ENCODE data around the gene ISM2. TPM values are rescaled to one million over a fixed set of nuclear protein-coding genes. Genes with fewer than 3 reads are reported as not detected.
"Not testable (repeated sequence)": the region's sequence is repeated elsewhere in the genome, so short reads cannot be mapped to it uniquely, and the experiment has no call there.

Gene ISM2
- total and polyA plus RNA-seq, 2 of the 13 experiments (the other 11 are each of a cell fraction or from before 2014, with no cell fraction given) = 1.8 to 40.7 TPM

DNA sequence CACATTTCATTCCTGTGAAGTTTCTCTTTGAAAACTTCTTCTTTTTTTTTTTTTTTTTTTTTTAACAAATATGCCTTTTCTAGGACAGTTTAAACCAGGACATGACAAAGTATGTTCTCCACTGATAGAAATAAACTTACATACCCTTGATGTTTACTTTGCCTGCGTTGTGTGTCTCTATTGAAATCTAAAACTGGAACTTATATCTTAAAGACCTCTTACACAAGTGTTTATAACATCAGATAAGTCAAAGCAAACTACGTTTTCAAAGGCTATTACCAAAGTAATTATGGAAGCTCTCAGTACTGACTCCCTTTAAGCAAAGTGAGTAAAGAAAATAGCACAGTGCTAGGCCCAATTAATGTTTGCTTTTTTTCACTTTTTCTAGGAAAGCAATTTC is 30.6 kb upstream of the ISM2 start (continued):
- TF ChIP-seq, protein P1, sequence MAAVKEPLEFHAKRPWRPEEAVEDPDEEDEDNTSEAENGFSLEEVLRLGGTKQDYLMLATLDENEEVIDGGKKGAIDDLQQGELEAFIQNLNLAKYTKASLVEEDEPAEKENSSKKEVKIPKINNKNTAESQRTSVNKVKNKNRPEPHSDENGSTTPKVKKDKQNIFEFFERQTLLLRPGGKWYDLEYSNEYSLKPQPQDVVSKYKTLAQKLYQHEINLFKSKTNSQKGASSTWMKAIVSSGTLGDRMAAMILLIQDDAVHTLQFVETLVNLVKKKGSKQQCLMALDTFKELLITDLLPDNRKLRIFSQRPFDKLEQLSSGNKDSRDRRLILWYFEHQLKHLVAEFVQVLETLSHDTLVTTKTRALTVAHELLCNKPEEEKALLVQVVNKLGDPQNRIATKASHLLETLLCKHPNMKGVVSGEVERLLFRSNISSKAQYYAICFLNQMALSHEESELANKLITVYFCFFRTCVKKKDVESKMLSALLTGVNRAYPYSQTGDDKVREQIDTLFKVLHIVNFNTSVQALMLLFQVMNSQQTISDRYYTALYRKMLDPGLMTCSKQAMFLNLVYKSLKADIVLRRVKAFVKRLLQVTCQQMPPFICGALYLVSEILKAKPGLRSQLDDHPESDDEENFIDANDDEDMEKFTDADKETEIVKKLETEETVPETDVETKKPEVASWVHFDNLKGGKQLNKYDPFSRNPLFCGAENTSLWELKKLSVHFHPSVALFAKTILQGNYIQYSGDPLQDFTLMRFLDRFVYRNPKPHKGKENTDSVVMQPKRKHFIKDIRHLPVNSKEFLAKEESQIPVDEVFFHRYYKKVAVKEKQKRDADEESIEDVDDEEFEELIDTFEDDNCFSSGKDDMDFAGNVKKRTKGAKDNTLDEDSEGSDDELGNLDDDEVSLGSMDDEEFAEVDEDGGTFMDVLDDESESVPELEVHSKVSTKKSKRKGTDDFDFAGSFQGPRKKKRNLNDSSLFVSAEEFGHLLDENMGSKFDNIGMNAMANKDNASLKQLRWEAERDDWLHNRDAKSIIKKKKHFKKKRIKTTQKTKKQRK (IDR thresholded peaks at IDR 0.05; ENCODE audit: low read length) = no peak

DNA sequence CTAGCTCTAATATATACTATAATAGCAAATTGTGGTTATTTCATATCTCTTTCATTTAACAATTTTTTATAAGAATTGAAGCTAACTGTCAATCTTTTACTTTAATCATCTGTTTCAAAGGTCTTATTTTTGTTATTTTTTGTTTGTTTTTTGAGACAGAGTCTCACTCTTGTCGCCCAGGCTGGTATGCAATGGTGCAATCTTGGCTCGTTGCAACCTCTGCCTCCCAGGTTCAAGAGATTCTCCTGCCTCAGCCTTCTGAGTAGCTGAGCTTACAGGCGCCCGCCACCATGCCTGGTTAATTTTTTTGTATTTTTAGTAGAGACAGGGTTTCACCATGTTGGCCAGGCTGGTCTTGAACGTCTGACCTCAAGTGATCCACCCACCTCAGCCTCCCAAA is 30.1 kb upstream of the ISM2 start:
- intact Hi-C loops (cut with micrococcal nuclease; ENCODE audit: unreplicated experiment); H3K4me1 ChIP-seq (ENCODE audit: insufficient read depth, low read length); FAIRE-seq; H3K4me2 ChIP-seq (ENCODE audit: low read depth, low read length); DNase-seq (ENCODE audit: low spot score); H4K20me1 ChIP-seq (ENCODE audit: insufficient read depth, low read length); ATAC-seq; H2AFZ ChIP-seq (ENCODE audit: low read length); H3K79me2 ChIP-seq (ENCODE audit: insufficient read depth, low read length); POLR2A ChIA-PET; H3K4me3 ChIP-seq (replicated peaks in 1 of 3; ENCODE audit: insufficient read depth in 1 of 3, low read depth in 2 of 3, low read length in 3 of 3); H3K27ac ChIP-seq (ENCODE audit: extremely low read length, insufficient read depth, low read length); H3K9me3 ChIP-seq (ENCODE audit: low read length); H3K9ac ChIP-seq (ENCODE audit: insufficient read depth, low read depth, low read length); H3K36me3 ChIP-seq (replicated peaks in 1 of 2; ENCODE audit: control insufficient read depth in 1 of 2, insufficient read depth in 2 of 2, low read length in 2 of 2); CTCF ChIA-PET (ENCODE audit: low intra/inter-chr PET ratio, low total read pairs); H3K27me3 ChIP-seq (ENCODE audit: control insufficient read depth in 1 of 2, insufficient read depth in 2 of 2, low read length in 2 of 2); BruUV-seq (replicated peaks); in situ Hi-C loops (cut with HindIII; ENCODE audit: extremely low pct_ligation_motif_present, low pct_unique_long_range_greater_than_20kb): not testable (repeated sequence)
- 73% methylated on average over 5 of the region's 5 CpGs for WGBS (ENCODE audit: low lambda C conversion rate)

DNA sequence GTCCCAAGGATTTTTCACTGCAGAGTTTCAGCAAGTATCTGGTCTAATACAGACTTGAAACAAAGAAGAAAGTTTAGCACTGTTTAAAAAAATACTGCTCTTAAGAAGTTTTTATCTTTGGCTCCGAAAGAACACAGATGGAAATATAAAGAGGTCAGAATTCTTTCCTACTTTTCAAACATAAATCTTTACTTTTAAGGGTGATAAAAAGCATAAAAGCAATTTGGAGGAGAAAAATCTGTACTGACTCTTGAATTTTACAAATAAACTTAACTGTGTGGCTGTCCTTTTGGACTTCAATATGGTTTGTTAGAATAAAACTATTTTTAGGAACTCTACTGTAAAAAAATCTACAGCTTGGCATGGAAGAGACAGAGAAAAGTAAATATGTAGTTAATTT is 27.6 kb upstream of the ISM2 start:
- Histone ChIP-seq H3K36me3 (replicated peaks in 1 of 2; ENCODE audit: control insufficient read depth in 1 of 2, insufficient read depth in 2 of 2, low read length in 2 of 2) (peaks cover 2 to 5% of the 10 kb centered on the region in 2 experiments; a peak in 2 of 5 replicates), H4K20me1 (ENCODE audit: insufficient read depth, low read length) (no peaks in the 10 kb centered on the region), H2AFZ (ENCODE audit: low read length) (no peak overlapping the region), H3K27ac (ENCODE audit: extremely low read length, insufficient read depth, low read length) (no peak overlapping the region), H3K4me2 (ENCODE audit: low read depth, low read length) (no peak overlapping the region), H3K27me3 (ENCODE audit: control insufficient read depth in 1 of 2, insufficient read depth in 2 of 2, low read length in 2 of 2) (no peaks in the 10 kb centered on the region; a peak in 1 of 5 replicates), H3K79me2 (ENCODE audit: insufficient read depth, low read length) (no peaks in the 10 kb centered on the region), H3K9ac (ENCODE audit: insufficient read depth, low read depth, low read length) (no peak overlapping the region), H3K9me3 (ENCODE audit: low read length) (no peaks in the 10 kb centered on the region), H3K4me3 (replicated peaks in 1 of 3; ENCODE audit: insufficient read depth in 1 of 3, low read depth in 2 of 3, low read length in 3 of 3) (no peak overlapping the region), H3K4me1 (ENCODE audit: insufficient read depth, low read length) (peaks cover 14% of the 10 kb centered on the region)
- FAIRE-seq (no peak), DNase-seq (ENCODE audit: low spot score) (no peak), ATAC-seq (no peak)
- in situ Hi-C loops (cut with HindIII; ENCODE audit: extremely low pct_ligation_motif_present, low pct_unique_long_range_greater_than_20kb) (no loop called here), intact Hi-C loops (cut with micrococcal nuclease; ENCODE audit: unreplicated experiment) (no loop called here)
- CTCF ChIA-PET (ENCODE audit: low intra/inter-chr PET ratio, low total read pairs) = no interaction called here
- POLR2A ChIA-PET = no interaction called here
- WGBS (ENCODE audit: low lambda C conversion rate) = 94% methylated on average over 1 of the region's 1 CpG
- BruUV-seq (replicated peaks) = no TSS peak
- TF ChIP-seq GLI4 (CRISPR knock-in tag; IDR thresholded peaks at IDR 0.05; ENCODE audit: borderline replicate concordance) (no peak), GATA4 (IDR thresholded peaks at IDR 0.05; ENCODE audit: borderline replicate concordance, low read depth) (no peak), EHMT2 (IDR thresholded peaks at IDR 0.05; ENCODE audit: borderline replicate concordance, low read depth, low read length) (no peak), NFE2L2 (IDR thresholded peaks at IDR 0.05; ENCODE audit: low read length) (no peak)
- TF ChIP-seq, protein P2, sequence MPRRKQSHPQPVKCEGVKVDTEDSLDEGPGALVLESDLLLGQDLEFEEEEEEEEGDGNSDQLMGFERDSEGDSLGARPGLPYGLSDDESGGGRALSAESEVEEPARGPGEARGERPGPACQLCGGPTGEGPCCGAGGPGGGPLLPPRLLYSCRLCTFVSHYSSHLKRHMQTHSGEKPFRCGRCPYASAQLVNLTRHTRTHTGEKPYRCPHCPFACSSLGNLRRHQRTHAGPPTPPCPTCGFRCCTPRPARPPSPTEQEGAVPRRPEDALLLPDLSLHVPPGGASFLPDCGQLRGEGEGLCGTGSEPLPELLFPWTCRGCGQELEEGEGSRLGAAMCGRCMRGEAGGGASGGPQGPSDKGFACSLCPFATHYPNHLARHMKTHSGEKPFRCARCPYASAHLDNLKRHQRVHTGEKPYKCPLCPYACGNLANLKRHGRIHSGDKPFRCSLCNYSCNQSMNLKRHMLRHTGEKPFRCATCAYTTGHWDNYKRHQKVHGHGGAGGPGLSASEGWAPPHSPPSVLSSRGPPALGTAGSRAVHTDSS (CRISPR knock-in tag; conservative IDR thresholded peaks at IDR 0.05) = no peak

Measured in HepG2 (cell line).